ENCODE data around the gene RPTOR.

RPTOR gene

DNA sequence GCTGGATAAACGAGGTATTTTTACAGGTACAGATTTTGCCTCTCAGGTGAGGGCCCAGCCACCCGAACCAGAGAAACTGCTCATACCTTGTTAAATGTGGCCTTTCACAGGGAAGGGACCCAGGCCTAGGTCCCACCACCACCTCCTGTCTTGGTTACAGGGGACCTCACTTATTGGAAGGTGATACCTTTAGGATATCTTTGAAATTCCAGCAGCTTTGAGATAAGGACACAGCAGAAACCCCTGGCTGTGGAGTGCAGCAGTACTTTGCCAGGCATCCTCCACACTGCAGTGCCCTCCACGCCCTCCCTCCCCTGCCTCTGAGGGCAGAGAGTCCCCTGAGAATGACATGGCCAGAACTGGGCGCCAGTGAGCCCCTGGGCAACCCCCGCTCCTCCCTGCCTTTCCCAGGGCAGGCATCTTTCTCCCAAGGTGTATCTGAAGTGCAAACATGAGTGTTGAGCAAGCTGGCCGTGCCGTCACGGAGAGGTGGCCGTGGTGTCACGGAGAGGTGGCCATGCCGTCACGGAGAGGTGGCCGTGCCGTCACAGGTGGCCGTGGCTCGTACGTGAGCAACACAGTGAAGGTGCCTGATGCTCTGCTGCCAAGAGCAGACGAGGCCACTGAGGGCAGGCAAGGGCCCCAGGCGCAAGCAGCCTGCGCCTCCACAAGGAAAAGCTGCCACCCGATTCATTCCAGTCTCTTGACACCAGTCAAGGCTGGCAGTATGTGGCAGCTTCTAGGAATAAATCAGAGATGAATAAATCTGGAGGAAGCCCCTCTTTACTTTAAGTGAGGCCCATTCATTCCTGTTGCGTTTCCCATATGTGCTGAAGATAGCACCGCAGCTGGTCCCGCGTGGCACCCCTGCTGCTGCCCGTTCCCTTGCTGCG lies 312.5 kb downstream of the RPTOR start:
- H3K4me3 ChIP-seq (ENCODE audit: low read depth, low read length): no peak overlapping the region

DNA sequence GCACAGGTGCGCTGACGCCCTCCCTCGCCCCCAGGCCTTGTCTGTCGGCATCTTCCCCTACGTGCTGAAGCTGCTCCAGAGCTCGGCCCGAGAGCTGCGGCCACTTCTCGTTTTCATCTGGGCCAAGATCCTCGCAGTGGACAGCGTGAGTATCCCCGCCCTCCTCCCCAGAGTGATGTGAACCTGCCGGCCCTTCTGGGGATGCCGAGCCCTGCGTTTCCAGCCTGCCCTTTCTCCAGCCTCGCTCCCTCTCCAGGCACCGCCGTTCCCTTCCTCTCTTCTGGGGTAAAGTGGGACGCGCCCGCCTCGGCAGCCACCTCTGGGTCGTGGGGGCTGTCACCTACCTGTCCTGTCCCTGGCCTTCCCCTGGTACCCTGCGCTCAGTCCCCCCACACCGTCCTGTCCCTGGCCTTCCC lies 313.1 kb downstream of the RPTOR start:
- H3K4me3 ChIP-seq (ENCODE audit: low read depth, low read length): no peak overlapping the region

DNA sequence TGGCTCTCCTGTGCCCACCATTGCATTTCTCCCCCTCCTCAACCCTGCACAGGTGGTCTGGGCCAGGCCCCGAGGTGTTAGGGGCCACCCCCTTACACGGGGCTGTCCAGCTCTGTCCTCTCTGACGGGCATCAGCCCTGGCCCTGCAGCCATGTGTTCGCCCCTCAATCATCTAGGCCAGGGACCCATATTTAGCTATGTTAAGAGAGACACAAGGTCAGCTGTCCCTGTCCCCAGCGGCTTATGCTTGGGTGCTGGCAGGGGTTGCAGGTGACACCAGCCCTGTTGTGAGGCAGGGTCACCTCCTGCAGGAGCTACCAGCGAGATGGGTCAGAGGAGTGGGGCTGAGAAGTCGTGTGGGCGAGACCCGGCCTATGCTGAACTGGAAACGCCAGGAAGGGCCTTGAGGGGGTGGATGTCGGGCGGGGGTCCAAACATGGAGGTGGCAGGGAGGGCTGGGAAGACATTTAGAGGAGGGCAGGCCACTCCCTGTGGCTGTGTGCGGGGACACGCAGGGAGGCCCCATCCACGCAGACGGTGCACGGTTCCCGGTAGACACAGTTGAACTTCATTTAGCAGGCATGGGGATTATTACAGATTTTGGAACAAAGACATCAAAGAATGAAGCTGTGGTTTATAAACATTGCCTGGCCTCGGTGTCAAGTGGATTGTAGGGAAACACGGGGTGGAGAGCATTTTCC lies 313.8 kb downstream of the RPTOR start:
- H3K4me3 ChIP-seq (ENCODE audit: low read depth, low read length): no peak overlapping the region

DNA sequence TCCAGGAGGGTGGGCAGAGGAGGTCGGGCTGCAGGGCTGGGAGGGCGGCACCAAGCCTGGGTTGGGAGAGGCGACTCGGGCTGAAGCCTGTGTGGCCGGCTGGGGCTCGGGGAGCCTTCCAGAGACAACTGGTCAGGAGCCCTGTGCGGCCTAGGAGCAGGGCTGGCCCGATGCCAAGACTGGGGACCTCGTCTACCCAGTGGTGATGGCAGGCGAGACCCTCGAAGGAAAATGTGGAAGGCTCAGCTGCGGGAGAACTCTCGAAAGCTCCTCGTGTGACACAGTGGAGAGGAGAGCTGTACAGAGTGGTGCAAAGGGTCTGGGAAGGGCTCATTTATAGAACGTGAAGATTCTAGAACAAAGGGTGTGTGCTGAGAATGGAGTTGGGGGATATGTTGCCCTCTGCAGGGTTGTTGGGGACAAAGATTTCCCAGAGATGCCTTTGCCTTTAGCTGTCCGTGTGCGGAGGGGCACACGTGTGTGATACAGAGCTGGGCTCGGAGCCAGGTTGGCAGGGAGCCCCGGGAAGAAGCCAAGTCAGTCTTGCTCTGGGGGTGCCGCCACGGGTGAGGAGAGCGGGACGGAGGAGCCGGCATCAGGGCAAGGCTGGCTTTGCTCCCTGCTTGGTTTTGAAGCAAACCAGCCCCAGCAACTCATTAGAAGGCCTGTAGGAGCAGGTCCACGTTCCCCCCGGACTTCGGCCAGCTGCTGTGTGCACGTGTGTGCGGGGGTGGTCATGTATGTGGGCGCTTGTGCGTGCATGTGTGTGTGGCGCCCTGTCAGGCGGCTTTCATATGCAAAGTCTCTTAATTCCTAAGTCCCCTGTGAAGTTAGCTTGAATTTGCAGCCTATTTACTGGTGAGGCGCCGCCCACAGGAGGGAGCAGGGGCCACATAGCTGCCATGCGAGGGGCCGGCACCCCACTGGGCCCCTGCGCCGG lies 314.6 kb downstream of the RPTOR start:
- no peak overlapping the region for H3K4me3 ChIP-seq (ENCODE audit: low read depth, low read length)

DNA sequence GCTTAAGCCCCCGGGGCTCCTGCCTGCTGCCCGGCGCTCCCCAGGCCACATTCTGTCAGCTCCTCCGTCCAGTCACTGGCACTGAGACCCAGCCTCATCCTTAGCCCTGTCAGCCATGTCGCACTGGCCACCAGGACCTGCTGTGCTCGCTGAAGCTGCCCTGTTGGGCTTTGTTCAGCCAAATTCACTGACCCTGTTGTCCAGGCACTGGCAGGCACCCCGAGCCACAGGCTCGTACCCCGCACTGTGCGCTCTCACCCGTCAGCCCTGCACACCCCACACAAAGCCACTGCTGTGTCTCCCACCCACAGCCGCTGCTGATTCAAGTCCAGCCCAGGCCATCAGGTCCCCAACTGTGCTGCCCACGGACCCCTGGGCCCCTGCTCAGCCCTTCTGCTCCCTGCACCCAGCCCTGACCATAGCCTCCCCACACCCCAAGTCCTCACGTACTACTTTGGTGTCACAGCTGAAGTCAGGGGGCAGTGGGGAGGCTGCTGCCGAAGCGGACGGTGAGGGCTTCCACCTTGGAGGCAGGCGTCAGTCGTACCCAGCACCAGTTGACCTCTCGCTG lies 315.5 kb downstream of the RPTOR start:
- no peak overlapping the region for H3K4me3 ChIP-seq (ENCODE audit: low read depth, low read length)

DNA sequence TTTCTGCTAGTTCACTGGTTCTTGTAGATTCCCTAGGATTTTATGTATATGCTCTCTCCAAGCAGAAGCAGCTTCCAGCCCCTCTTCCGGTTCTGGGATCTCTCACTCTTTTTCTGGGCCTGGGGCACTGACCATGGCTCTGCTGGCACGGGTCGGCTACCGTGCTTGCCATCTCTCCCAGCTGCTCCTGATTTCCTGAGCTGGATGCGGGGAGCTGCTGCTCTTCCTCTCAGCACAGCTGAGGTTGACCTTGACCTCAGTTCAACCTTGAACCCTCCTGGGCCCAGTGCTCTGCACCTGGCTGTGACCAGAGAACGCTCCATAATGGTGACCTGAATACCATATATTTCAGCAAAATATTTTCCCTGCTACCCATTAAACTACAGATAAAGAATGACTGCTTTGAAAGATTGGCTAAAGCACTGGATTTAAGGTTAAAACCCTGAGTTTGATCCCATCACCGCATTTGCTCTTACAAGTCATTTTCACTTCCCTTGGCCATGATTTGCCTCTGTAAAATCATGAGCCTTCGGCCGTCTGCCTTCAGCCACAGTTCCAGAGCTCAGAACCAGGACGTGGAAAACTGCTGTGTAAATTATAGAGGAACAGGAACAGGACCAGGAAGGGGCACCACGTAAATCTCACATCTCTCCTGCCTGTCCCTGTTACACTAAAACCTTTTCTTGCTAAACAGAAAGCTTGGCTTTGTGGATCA lies 316.2 kb downstream of the RPTOR start:
- no peak overlapping the region for H3K4me3 ChIP-seq (ENCODE audit: low read depth, low read length)

DNA sequence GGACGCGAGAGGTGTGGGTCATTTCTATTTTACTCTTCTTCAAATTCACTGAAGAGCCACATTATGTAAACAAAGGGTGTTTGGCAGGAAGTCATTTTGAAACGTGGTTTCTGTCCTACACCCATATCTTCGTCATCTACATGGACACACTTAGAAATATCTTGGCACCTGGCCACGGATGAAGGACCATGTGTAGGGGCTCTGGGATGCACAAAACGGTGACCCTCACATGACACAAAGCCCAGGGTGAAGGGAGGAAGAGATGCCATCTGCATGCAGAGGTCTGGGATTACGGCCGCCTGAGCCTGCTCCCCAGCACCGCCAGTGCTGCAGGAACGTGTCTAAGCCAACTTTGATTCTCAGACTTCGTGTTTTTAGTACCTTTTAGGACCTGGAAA lies 316.8 kb downstream of the RPTOR start:
- no peak overlapping the region for H3K4me3 ChIP-seq (ENCODE audit: low read depth, low read length)

DNA sequence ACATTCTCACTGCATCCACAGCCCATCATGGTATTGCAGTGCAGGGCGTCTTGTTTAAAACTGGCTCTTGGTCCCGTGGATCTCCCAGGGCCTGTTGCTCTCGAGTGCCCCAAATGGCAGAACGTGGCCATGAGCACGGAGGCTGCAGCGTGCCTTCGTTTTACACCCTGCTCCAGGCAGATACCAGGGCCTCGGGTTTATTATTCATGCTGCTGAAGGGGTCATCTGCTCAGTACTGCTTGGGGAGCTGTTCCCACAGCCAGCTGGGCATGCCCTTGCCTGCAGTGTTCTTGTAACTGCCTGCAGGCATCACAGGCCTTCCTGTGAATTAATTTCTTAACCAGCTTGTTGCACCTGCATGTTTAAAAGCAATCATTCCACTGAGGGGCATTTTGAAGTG lies 317.3 kb downstream of the RPTOR start:
- no peak overlapping the region for H3K4me3 ChIP-seq (ENCODE audit: low read depth, low read length)

DNA sequence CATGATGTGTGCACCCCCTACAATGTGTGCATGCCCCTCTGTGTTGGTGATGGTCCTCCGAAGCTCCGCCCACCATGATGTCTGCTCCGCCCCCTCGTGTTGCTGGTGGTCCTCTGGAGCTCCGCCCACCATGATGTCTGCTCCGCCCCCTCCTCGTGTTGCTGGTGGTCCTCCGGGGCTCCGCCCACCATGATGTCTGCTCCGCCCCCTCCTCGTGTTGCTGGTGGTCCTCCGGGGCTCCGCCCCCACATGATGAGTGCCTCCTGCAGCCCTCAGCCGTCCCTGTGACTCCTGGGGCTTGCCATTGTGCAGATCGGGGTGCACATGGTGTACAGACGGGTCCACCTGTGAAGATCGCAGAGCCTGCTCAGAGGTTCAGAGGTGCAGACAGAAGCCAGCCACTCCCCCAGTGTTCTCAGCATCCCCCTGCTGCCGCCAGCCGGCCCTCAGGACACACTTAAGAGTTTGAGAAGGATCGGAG lies 317.9 kb downstream of the RPTOR start:
- no peak overlapping the region for H3K4me3 ChIP-seq (ENCODE audit: low read depth, low read length)

DNA sequence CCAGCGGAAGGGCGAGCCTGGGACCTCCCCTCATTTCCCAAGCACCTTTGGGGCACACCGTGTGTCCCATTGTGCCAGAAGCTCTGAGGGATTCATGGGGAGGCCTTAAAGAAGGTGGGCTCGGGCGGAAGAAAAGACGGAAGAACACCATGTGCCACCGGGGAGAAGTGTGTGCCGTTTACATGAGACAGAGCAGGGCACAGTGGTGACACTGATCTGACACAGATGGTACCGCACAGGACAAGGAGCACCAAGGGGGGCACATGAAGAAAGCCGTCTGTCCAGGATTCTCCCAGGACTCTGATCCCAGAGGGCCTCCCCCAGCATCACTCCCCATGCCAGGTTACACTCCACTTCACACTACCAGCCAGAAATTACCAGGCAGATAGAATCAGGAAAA lies 318.3 kb downstream of the RPTOR start:
- H3K4me3 ChIP-seq (ENCODE audit: low read depth, low read length): no peak overlapping the region

DNA sequence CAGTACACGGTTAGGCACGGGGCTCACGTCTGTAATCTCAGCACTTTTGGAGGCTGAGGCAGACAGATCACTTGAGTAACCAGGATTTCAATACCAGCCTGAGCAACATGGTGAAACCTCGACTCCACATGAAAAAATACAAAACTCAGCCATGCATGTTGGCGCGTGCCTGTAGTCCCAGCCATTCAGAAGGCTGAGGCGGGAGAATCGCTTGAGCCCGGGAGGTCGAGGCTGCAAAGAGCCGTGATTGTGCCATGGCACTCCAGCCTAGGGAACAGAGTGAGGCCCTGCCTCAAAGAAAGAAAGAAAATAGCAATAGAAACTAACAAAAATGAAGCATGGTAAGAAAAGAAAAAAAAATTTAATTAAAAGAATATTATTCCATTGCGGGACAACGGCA lies 319.0 kb downstream of the RPTOR start:
- no peak overlapping the region for H3K4me3 ChIP-seq (ENCODE audit: low read depth, low read length)

DNA sequence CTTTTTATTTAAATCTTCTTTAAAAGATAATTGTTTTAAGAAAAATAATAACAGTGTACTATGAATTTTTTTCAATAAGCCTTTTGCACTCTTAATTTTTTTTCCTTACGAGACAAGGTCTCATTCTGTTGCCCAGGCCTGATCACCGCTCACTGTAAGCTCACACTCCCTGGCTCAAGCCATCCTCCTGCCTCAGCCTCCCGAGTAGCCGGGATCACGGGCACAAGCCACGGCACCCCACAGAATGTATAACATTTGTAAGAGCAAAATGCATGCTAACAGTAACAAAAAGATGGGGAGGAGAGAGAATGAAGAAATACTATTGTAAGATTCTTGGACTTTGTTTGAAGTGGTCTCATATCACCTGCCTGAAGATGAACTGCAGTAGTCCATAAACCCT lies 320.1 kb downstream of the RPTOR start:
- no peak overlapping the region for H3K4me3 ChIP-seq (ENCODE audit: low read depth, low read length)

DNA sequence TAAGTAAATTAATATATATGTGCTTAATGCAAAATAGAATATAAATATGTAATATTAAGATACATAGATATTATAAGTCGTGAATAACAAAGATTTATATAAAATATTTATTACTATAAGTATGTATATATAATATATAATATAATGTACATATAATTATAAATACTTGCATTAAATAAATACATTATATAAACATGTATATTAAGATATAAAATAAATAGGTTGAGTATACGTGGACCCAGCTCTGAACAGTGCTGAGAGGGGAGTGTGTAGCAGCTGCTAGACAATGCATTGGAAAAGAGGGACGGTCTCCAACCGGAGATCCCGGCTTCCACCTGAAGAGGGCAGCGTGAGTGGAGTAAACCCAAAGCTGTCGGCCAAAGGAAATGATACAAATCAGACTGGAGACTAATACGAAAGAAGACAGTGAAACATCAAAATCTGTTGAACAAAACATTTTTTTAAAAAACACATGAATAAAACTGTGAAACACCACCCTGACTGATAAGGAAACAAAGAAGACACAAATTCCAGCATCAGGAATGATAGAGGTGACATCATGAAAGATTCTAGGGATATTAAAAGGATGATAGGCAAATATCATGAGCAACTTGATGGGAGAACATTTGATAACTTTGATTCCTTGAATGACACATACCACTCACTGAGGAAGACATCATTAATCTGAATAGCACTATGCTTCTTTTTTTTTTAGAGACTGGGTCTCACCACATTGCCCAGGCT lies 321.6 kb downstream of the RPTOR start:
- no peak overlapping the region for H3K4me3 ChIP-seq (ENCODE audit: low read depth, low read length)

DNA sequence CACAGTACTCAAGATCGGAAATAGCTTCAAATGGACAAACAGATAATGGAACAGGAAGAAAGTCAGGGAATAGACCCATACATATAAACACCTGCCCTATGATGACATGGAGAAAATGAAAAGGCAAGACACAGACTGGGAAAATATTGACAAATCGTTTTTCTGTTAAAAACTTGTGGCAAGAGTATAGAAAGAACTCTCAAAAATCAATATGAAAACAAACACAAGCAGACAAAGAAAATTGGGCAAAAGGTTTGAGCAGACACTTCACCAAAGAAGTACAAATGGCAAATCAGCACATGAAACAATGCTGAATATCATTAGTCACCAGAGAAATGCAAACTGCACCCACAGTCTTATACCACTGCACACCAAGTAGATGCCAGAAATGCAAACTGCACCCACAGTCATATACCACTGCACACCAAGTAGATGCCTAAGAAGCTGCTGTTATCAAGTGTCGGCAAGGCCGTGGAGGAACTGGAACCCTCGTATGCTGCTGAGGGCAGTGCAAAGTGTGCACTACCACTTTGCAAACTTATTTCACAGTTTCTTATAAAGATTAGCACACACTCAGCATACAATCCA lies 323.5 kb downstream of the RPTOR start:
- no peak overlapping the region for H3K4me3 ChIP-seq (ENCODE audit: low read depth, low read length)

DNA sequence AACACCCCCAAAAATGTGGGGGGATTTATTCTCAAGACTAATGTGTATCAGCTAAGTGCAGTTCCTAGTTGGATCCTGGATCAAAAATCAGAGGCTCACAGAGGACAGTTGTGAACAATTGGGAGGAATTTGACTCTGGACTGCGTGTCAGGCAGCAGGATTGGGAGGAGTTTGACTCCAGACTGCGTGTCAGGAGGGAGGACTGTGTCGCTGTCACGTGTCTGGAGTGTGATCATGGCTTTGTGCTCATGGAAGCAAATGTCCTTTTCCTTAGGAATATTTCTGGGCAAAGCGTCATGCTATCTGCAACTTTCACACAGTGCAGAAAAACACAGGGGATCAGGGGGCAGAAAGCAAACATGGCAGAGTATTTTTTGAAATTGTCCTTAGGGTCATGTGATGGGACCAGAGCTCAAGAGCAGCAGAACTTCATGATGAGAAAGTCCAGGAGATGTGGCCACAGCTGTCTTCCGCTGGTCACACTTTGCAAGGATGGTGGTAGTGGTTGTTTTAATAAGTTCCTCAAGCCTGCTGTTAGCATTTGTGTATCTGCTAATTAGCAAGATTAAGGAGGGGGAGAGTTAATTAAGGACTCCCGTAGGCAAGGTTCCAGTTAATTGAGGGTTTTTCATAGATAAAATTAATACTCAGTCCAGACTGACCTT lies 325.0 kb downstream of the RPTOR start:
- H3K4me3 ChIP-seq (ENCODE audit: low read depth, low read length): no peak overlapping the region

DNA sequence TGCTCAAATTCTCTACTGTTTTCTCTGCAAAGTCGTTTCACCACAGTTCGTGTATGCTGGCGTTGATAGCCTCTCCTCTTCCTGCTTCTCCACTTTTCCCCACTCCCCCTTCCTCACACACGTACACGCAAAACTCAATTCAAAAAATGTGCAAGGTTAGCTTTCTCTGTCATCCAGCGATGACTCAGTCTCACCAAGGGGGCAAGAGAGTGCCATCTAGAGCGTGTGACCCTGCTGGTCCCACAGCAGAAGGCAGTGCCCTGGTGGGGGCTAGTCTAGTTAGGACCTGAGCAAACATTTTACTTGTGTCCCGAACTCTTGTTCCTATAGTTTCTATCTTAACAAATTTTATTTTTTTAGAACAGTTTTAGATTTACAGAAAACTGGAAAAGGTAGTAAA lies 325.8 kb downstream of the RPTOR start:
- no peak overlapping the region for H3K4me3 ChIP-seq (ENCODE audit: low read depth, low read length)

DNA sequence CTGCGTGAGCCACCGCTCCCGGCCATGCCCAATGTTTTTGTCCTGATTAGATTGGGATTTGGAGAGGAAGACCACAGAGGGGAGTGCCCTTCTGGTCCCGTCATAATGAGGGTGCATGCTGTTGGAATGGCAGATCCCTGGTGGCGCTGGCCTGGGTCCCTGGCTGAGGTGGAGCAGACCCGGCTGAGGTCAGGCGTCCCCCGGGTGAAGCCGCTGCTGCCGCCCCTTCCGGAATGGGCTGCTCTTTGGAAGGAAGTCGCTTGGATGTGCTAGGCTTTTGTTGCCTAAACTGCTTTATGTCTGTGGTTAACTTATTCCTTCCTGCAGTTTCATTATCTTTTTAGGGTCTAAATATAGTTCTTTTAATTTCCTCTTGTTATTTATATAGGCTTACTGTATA lies 326.7 kb downstream of the RPTOR start:
- H3K4me3 ChIP-seq (ENCODE audit: low read depth, low read length): no peak overlapping the region

DNA sequence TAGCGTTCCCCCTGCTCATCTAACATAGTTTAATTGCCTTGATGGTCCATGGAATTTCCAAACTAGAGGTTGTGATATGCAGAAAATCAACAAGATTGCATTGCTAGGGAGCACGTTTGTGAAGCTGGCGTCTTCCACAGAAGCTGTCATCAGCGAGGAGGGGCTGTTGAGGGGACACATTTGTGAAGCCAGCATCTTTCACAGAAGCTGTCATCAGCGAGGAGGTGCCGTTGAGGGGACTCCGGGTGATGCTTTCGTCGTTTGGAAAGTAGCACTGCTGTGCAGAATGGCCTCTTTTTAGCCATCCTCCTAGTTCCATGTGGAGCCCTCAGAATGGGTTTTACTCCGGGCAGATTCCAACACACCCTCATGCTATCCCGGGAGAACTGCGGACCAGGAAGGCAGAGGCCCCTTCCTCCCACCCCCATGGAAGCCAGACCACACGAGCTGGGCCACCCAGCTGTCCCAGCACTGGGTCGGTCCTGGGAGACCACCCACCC lies 327.4 kb downstream of the RPTOR start:
- H3K4me3 ChIP-seq (ENCODE audit: low read depth, low read length): no peak overlapping the region
